ENCODE results near the gene PEPD. TPM values are rescaled to one million over a fixed set of nuclear protein-coding genes. Genes with fewer than 3 reads are reported as not detected.

PEPD gene
- total and polyA plus RNA-seq, 9 donors, result 20.3 to 55.4 (median 45.1) TPM

- Histone ChIP-seq H3K27me3 (ENCODE audit: control insufficient read depth, insufficient read depth, low read length) (no peaks in the 10 kb centered on the region), H3K4me3 (ENCODE audit: low read length) (no peak overlapping the region), H3K27ac (ENCODE audit: low read length) (no peak overlapping the region), H3K9me3 (replicated peaks; ENCODE audit: control insufficient read depth, low read depth, low read length) (no peaks in the 10 kb centered on the region), H3K4me1 (ENCODE audit: control insufficient read depth, insufficient read depth, low read length) (peaks cover 76% of the 10 kb centered on the region), H3K36me3 (ENCODE audit: control insufficient read depth, insufficient read depth, low read length) (peaks cover 3% of the 10 kb centered on the region)
- DNase-seq, result no peak
- 56% methylated on average over 13 of the region's 15 CpGs for WGBS (ENCODE audit: insufficient coverage)
Observed at GRCh38 chr19:33397536-33398360, 123.8 kb downstream of the PEPD start.

- Histone ChIP-seq H3K4me1 (ENCODE audit: control insufficient read depth, insufficient read depth, low read length) (peaks cover 76% of the 10 kb centered on the region), H3K36me3 (ENCODE audit: control insufficient read depth, insufficient read depth, low read length) (peaks cover 3% of the 10 kb centered on the region), H3K27ac (ENCODE audit: low read length) (no peak overlapping the region), H3K9me3 (replicated peaks; ENCODE audit: control insufficient read depth, low read depth, low read length) (no peaks in the 10 kb centered on the region), H3K4me3 (ENCODE audit: low read length) (no peak overlapping the region), H3K27me3 (ENCODE audit: control insufficient read depth, insufficient read depth, low read length) (no peaks in the 10 kb centered on the region)
- no peak for DNase-seq
- 44% methylated on average over 19 of the region's 30 CpGs for WGBS (ENCODE audit: insufficient coverage)
Observed at GRCh38 chr19:33396701-33397535, 124.7 kb downstream of the PEPD start.

- Histone ChIP-seq H3K9me3 (replicated peaks; ENCODE audit: control insufficient read depth, low read depth, low read length) (no peaks in the 10 kb centered on the region), H3K4me1 (ENCODE audit: control insufficient read depth, insufficient read depth, low read length) (peaks cover 81% of the 10 kb centered on the region), H3K36me3 (ENCODE audit: control insufficient read depth, insufficient read depth, low read length) (peaks cover 3% of the 10 kb centered on the region), H3K27me3 (ENCODE audit: control insufficient read depth, insufficient read depth, low read length) (no peaks in the 10 kb centered on the region), H3K4me3 (ENCODE audit: low read length) (no peak overlapping the region), H3K27ac (ENCODE audit: low read length) (no peak overlapping the region)
- 63% methylated on average over 19 of the region's 31 CpGs for WGBS (ENCODE audit: insufficient coverage)
- DNase-seq, result no peak
Observed at GRCh38 chr19:33395561-33396550, 125.7 kb downstream of the PEPD start.

- Histone ChIP-seq H3K4me1 (ENCODE audit: control insufficient read depth, insufficient read depth, low read length) (peaks cover 83% of the 10 kb centered on the region), H3K36me3 (ENCODE audit: control insufficient read depth, insufficient read depth, low read length) (peaks cover 3% of the 10 kb centered on the region), H3K9me3 (replicated peaks; ENCODE audit: control insufficient read depth, low read depth, low read length) (no peaks in the 10 kb centered on the region), H3K4me3 (ENCODE audit: low read length) (no peak overlapping the region), H3K27ac (ENCODE audit: low read length) (no peak overlapping the region), H3K27me3 (ENCODE audit: control insufficient read depth, insufficient read depth, low read length) (no peaks in the 10 kb centered on the region)
- DNase-seq, result no peak
- WGBS (ENCODE audit: insufficient coverage), result 73% methylated on average over 19 of the region's 19 CpGs
Observed at GRCh38 chr19:33394723-33395560, 126.6 kb downstream of the PEPD start.

GRCh38 chr19:33394006-33394722, 127.4 kb downstream of the PEPD start:
- WGBS (ENCODE audit: insufficient coverage), result 56% methylated on average over 28 of the region's 30 CpGs
- H3K4me3 ChIP-seq (ENCODE audit: low read length), result no peak overlapping the region
- no peaks in the 10 kb centered on the region for H3K36me3 ChIP-seq (ENCODE audit: control insufficient read depth, insufficient read depth, low read length)
- no peaks in the 10 kb centered on the region for H3K9me3 ChIP-seq (replicated peaks; ENCODE audit: control insufficient read depth, low read depth, low read length)
- peaks cover 90% of the 10 kb centered on the region for H3K4me1 ChIP-seq (ENCODE audit: control insufficient read depth, insufficient read depth, low read length)
- H3K27me3 ChIP-seq (ENCODE audit: control insufficient read depth, insufficient read depth, low read length), result no peaks in the 10 kb centered on the region
- no peak overlapping the region for H3K27ac ChIP-seq (ENCODE audit: low read length)
- no peak for DNase-seq

GRCh38 chr19:33393286-33394005, 128.1 kb downstream of the PEPD start:
- WGBS (ENCODE audit: insufficient coverage), result 66% methylated on average over 21 of the region's 21 CpGs
- no peaks in the 10 kb centered on the region for H3K36me3 ChIP-seq (ENCODE audit: control insufficient read depth, insufficient read depth, low read length)
- H3K27ac ChIP-seq (ENCODE audit: low read length), result no peak overlapping the region
- no peaks in the 10 kb centered on the region for H3K9me3 ChIP-seq (replicated peaks; ENCODE audit: control insufficient read depth, low read depth, low read length)
- no peak overlapping the region for H3K4me3 ChIP-seq (ENCODE audit: low read length)
- peaks cover 98% of the 10 kb centered on the region for H3K4me1 ChIP-seq (ENCODE audit: control insufficient read depth, insufficient read depth, low read length)
- DNase-seq, result no peak
- H3K27me3 ChIP-seq (ENCODE audit: control insufficient read depth, insufficient read depth, low read length), result no peaks in the 10 kb centered on the region

GRCh38 chr19:33392341-33393285, 129.0 kb downstream of the PEPD start:
- Histone ChIP-seq H3K27me3 (ENCODE audit: control insufficient read depth, insufficient read depth, low read length) (no peaks in the 10 kb centered on the region), H3K27ac (ENCODE audit: low read length) (no peak overlapping the region), H3K4me3 (ENCODE audit: low read length) (no peak overlapping the region), H3K36me3 (ENCODE audit: control insufficient read depth, insufficient read depth, low read length) (peaks cover 1% of the 10 kb centered on the region), H3K4me1 (ENCODE audit: control insufficient read depth, insufficient read depth, low read length) (peaks cover 98% of the 10 kb centered on the region), H3K9me3 (replicated peaks; ENCODE audit: control insufficient read depth, low read depth, low read length) (no peaks in the 10 kb centered on the region)
- no peak for DNase-seq
- 75% methylated on average over 27 of the region's 39 CpGs for WGBS (ENCODE audit: insufficient coverage)

All from muscle of leg (tissue), 11 donors.